OCI-LY7 (cell line): ENCODE data around the gene ACOX1.

Experiments
- CTCF ChIP-seq: fragments of 200-600 bp; sonication (generic); conservative IDR thresholded peaks from 2 replicates; pipeline ENCODE4 v1.5.1; 2014; ENCODE audit warnings: mild to moderate bottlenecking, antibody characterized with exemption, low read length, moderate library complexity, mixed read lengths
- EZH2phosphoT487 ChIP-seq: fragments of 200-600 bp; sonication (generic); IDR thresholded peaks from 2 replicates; pipeline ENCODE4 v1.6.1; 2018; ENCODE audit warnings: low read depth, borderline replicate concordance, mild to moderate bottlenecking, mixed run types, antibody characterized with exemption, low read length, moderate library complexity, mixed read lengths

GRCh38 chr17:75995385-75995925 lies 16.5 kb upstream of the ACOX1 start:
- TF ChIP-seq CTCF (no peak), EZH2phosphoT487 (no peak)
